ENCODE measurements around the gene GLRA3.
"Not testable (repeated sequence)": the region's sequence is repeated elsewhere in the genome, so short reads cannot be mapped to it uniquely, and the experiment has no call there.

The GLRA3 gene

GRCh38 chr4:174808836-174809235 lies 20.2 kb downstream of the GLRA3 start:
- DNase-seq, result no peak

- no peak for DNase-seq
These were observed 20.9 kb downstream of the GLRA3 start for GRCh38 chr4:174808119-174808518.

- DNase-seq, result no peak
These were observed 23.3 kb downstream of the GLRA3 start for GRCh38 chr4:174805746-174806145.

- DNase-seq, result peak; percentile 38
These were observed 34.4 kb downstream of the GLRA3 start for GRCh38 chr4:174794543-174795094.

GRCh38 chr4:174789657-174790056 lies 39.4 kb downstream of the GLRA3 start:
- DNase-seq, result no peak

GRCh38 chr4:174778274-174778986 lies 50.6 kb downstream of the GLRA3 start:
- DNase-seq, result not testable (repeated sequence)

GRCh38 chr4:174775366-174775765 lies 53.7 kb downstream of the GLRA3 start:
- no peak for DNase-seq

GRCh38 chr4:174764105-174764729 lies 64.8 kb downstream of the GLRA3 start:
- DNase-seq, result peak; percentile 58

GRCh38 chr4:174763454-174764104 lies 65.5 kb downstream of the GLRA3 start:
- DNase-seq, result no peak

- DNase-seq, result no peak
These were observed 67.6 kb downstream of the GLRA3 start for GRCh38 chr4:174761451-174761850.

- DNase-seq, result peak; percentile 59
These were observed 71.3 kb downstream of the GLRA3 start for GRCh38 chr4:174757736-174758135.

GRCh38 chr4:174753021-174753420 lies 76.0 kb downstream of the GLRA3 start:
- no peak for DNase-seq

GRCh38 chr4:174752026-174752425 lies 77.0 kb downstream of the GLRA3 start:
- no peak for DNase-seq

GRCh38 chr4:174749091-174749490 lies 80.0 kb downstream of the GLRA3 start:
- no peak for DNase-seq

GRCh38 chr4:174746710-174747109 lies 82.3 kb downstream of the GLRA3 start:
- no peak for DNase-seq

- DNase-seq, result no peak
These were observed 86.5 kb downstream of the GLRA3 start for GRCh38 chr4:174742561-174742960.

GRCh38 chr4:174739576-174739975 lies 89.5 kb downstream of the GLRA3 start:
- no peak for DNase-seq

GRCh38 chr4:174734181-174734580 lies 94.9 kb downstream of the GLRA3 start:
- DNase-seq, result no peak

- DNase-seq, result no peak
These were observed 111.2 kb downstream of the GLRA3 start for GRCh38 chr4:174717828-174718227.

GRCh38 chr4:174716986-174717770 lies 111.9 kb downstream of the GLRA3 start:
- no peak for DNase-seq

GRCh38 chr4:174714393-174715211 lies 114.4 kb downstream of the GLRA3 start:
- peak; percentile 7 for DNase-seq

GRCh38 chr4:174713821-174714220 lies 115.2 kb downstream of the GLRA3 start:
- DNase-seq, result no peak

All from COR-L47 (cell line).